Thymus (tissue), 11 donors: Measurements from ENCODE around the gene SDF4. TPM values are rescaled to one million over a fixed set of nuclear protein-coding genes. Genes with fewer than 3 reads are reported as not detected.

Source experiments
- DNase-seq, 9 donors: peaks; one replicate each; pipeline ENCODE4 v3.0.0-alpha.2; 2013; ENCODE audit warnings: low spot score in 9 of 9, low read depth in 6 of 9, missing footprints in 1 of 9
- H3K27ac ChIP-seq, 2 donors: one replicate each; pipeline ENCODE4 v1.5.1; 2013; ENCODE audit warnings: control low read depth in 1 of 2, low read depth in 1 of 2, low read length in 1 of 2, mild to moderate bottlenecking in 1 of 2, moderate library complexity in 1 of 2
- H3K27me3 ChIP-seq, 2 donors: one replicate each; pipeline ENCODE4 v1.5.1; 2013; ENCODE audit warnings: low read length in 1 of 2; ENCODE audit not compliant: control insufficient read depth in 2 of 2, insufficient read depth in 1 of 2
- H3K36me3 ChIP-seq, 2 donors: one replicate each; pipeline ENCODE4 v1.5.1; 2013; ENCODE audit warnings: low read length in 1 of 2, mild to moderate bottlenecking in 1 of 2, moderate library complexity in 1 of 2; ENCODE audit not compliant: control insufficient read depth in 2 of 2, insufficient read depth in 2 of 2
- H3K4me1 ChIP-seq, 2 donors: one replicate each; pipeline ENCODE4 v1.5.1; 2013; ENCODE audit warnings: low read length in 2 of 2; ENCODE audit not compliant: control insufficient read depth in 2 of 2, insufficient read depth in 2 of 2
- H3K4me3 ChIP-seq, 2 donors: one replicate each; pipeline ENCODE4 v1.5.1; 2013; ENCODE audit warnings: low read length in 2 of 2, control low read depth in 1 of 2, mild to moderate bottlenecking in 1 of 2
- H3K9me3 ChIP-seq, 2 donors: one replicate each; pipeline ENCODE4 v1.5.1; 2013; ENCODE audit warnings: low read length in 1 of 2, mild to moderate bottlenecking in 1 of 2; ENCODE audit not compliant: control insufficient read depth in 2 of 2, insufficient read depth in 1 of 2
- WGBS: extraction: QIAGEN DNeasy Blood & Tissue Kit; methylation state at CpG from one replicate; pipeline ENCODE4 v1.1.7; 2013; 5-methylcytosine and 5-hydroxymethylcytosine counted together
- polyA plus RNA-seq: library from polyadenylated mRNA; stranded (reverse); fragments of 200-250 nt; gene quantifications from one replicate; pipeline ENCODE4 v1.2.3, GENCODE V29; 2013
- total RNA-seq: library from RNA; stranded (reverse); fragments of 120-200 nt; gene quantifications from one replicate; pipeline ENCODE4 v1.2.4, GENCODE V29; 2013
- donor health status: healthy.

SDF4 gene
- total and polyA plus RNA-seq, 2 donors: 37.6 to 79.1 TPM

GRCh38 chr1:1262758-1263157, 31.0 kb upstream of the SDF4 start:
- WGBS: 98% methylated on average over 8 of the region's 8 CpGs
- H3K36me3 ChIP-seq: peaks cover 68 to 71% of the 10 kb centered on the region in 2 donors
- DNase-seq: no peak
- peaks cover 0 to 7% of the 10 kb centered on the region in 2 donors for H3K4me1 ChIP-seq
- H3K27me3 ChIP-seq: no peaks in the 10 kb centered on the region
- H3K27ac ChIP-seq: no peak overlapping the region
- no peak overlapping the region for H3K4me3 ChIP-seq
- no peaks in the 10 kb centered on the region for H3K9me3 ChIP-seq

- Histone ChIP-seq H3K36me3 (peaks cover 64 to 68% of the 10 kb centered on the region in 2 donors), H3K4me1 (peaks cover 0 to 7% of the 10 kb centered on the region in 2 donors), H3K27ac (no peak overlapping the region), H3K27me3 (no peaks in the 10 kb centered on the region), H3K9me3 (no peaks in the 10 kb centered on the region), H3K4me3 (no peak overlapping the region)
- DNase-seq: no peak
- WGBS: 98% methylated on average over 17 of the region's 17 CpGs
Observed at GRCh38 chr1:1262071-1262470, 30.3 kb upstream of the SDF4 start.

- no peak overlapping the region for H3K27ac ChIP-seq
- no peak overlapping the region for H3K4me3 ChIP-seq
- DNase-seq: peak in 1 of 9 donors; percentile 23
- H3K36me3 ChIP-seq: peaks cover 70 to 72% of the 10 kb centered on the region in 2 donors
- H3K4me1 ChIP-seq: peaks cover 0 to 7% of the 10 kb centered on the region in 2 donors
- no peaks in the 10 kb centered on the region for H3K9me3 ChIP-seq
- 75% methylated on average over 16 of the region's 16 CpGs for WGBS
- H3K27me3 ChIP-seq: no peaks in the 10 kb centered on the region
Observed at GRCh38 chr1:1260843-1261560, 29.2 kb upstream of the SDF4 start.

GRCh38 chr1:1259951-1260600, 28.3 kb upstream of the SDF4 start:
- Histone ChIP-seq H3K27ac (no peak overlapping the region), H3K36me3 (peaks cover 71 to 72% of the 10 kb centered on the region in 2 donors), H3K9me3 (no peaks in the 10 kb centered on the region), H3K4me1 (peaks cover 0 to 7% of the 10 kb centered on the region in 2 donors), H3K4me3 (no peak overlapping the region), H3K27me3 (no peaks in the 10 kb centered on the region)
- DNase-seq: no peak
- 90% methylated on average over 26 of the region's 26 CpGs for WGBS

- no peak overlapping the region for H3K27ac ChIP-seq
- 95% methylated on average over 18 of the region's 18 CpGs for WGBS
- peaks cover 73 to 74% of the 10 kb centered on the region in 2 donors for H3K36me3 ChIP-seq
- no peaks in the 10 kb centered on the region for H3K9me3 ChIP-seq
- no peak for DNase-seq
- H3K4me3 ChIP-seq: no peak overlapping the region
- peaks cover 0 to 7% of the 10 kb centered on the region in 2 donors for H3K4me1 ChIP-seq
- H3K27me3 ChIP-seq: no peaks in the 10 kb centered on the region
Observed at GRCh38 chr1:1259540-1259939, 27.7 kb upstream of the SDF4 start.

GRCh38 chr1:1259119-1259488, 27.3 kb upstream of the SDF4 start:
- no peaks in the 10 kb centered on the region for H3K9me3 ChIP-seq
- H3K36me3 ChIP-seq: peaks cover 73 to 78% of the 10 kb centered on the region in 2 donors
- no peak for DNase-seq
- H3K27me3 ChIP-seq: no peaks in the 10 kb centered on the region
- no peak overlapping the region for H3K27ac ChIP-seq
- WGBS: 98% methylated on average over 22 of the region's 22 CpGs
- no peak overlapping the region for H3K4me3 ChIP-seq
- peaks cover 0 to 7% of the 10 kb centered on the region in 2 donors for H3K4me1 ChIP-seq

GRCh38 chr1:1256956-1257871, 25.4 kb upstream of the SDF4 start:
- no peak for DNase-seq
- Histone ChIP-seq H3K36me3 (peaks cover 63 to 82% of the 10 kb centered on the region in 2 donors), H3K9me3 (no peaks in the 10 kb centered on the region), H3K27ac (no peak overlapping the region), H3K4me1 (peaks cover 0 to 7% of the 10 kb centered on the region in 2 donors), H3K4me3 (no peak overlapping the region), H3K27me3 (no peaks in the 10 kb centered on the region)
- 99% methylated on average over 31 of the region's 31 CpGs for WGBS

GRCh38 chr1:1255611-1256010, 23.8 kb upstream of the SDF4 start:
- H3K4me3 ChIP-seq: no peak overlapping the region
- H3K9me3 ChIP-seq: peaks cover 0 to 4% of the 10 kb centered on the region in 2 donors
- H3K4me1 ChIP-seq: peaks cover 3 to 7% of the 10 kb centered on the region in 2 donors
- no peak overlapping the region for H3K27ac ChIP-seq
- H3K36me3 ChIP-seq: peaks cover 54 to 71% of the 10 kb centered on the region in 2 donors
- no peaks in the 10 kb centered on the region for H3K27me3 ChIP-seq
- DNase-seq: no peak
- WGBS: 98% methylated on average over 10 of the region's 10 CpGs
